Measurements from ENCODE around the gene NKIRAS1. TPM values are rescaled to one million over a fixed set of nuclear protein-coding genes. Genes with fewer than 3 reads are reported as not detected.
"Not testable (repeated sequence)": the region's sequence is repeated elsewhere in the genome, so short reads cannot be mapped to it uniquely, and the experiment has no call there.

The NKIRAS1 gene
- total RNA-seq, 2 experiments from 2014 or later: 4.0 to 4.7 TPM

GRCh38 chr3:23919628-23920027 is 2.8 kb upstream of the NKIRAS1 start:
- Histone ChIP-seq H3K9me2 (ENCODE audit: insufficient read depth, low read length) (no peaks in the 10 kb centered on the region), H3K36me3 (ENCODE audit: insufficient read depth, low read length) (peaks cover 52% of the 10 kb centered on the region), H3K4me3 (ENCODE audit: low read depth, low read length, poor library complexity, severe bottlenecking) (peak overlapping the region; percentile 97), H2AFZ (ENCODE audit: low read length) (no peak overlapping the region), H3K4me1 (ENCODE audit: insufficient read depth, low read length, poor library complexity, severe bottlenecking) (peaks cover 34% of the 10 kb centered on the region), H3K27ac (ENCODE audit: low read depth, low read length, poor library complexity, severe bottlenecking) (peak overlapping the region; percentile 35), H3K4me2 (ENCODE audit: low read length) (peak overlapping the region; percentile 94), H3K9me3 (ENCODE audit: low read length) (no peaks in the 10 kb centered on the region), H3K79me2 (ENCODE audit: insufficient read depth, low read depth, low read length) (peaks cover 39% of the 10 kb centered on the region), H4K20me1 (ENCODE audit: insufficient read depth, low read length) (peaks cover 27% of the 10 kb centered on the region)
- CTCF ChIA-PET (ENCODE audit: unreplicated experiment): no interaction called here
- no peak for TF ChIP-seq EZH2phosphoT487 (IDR thresholded peaks at IDR 0.05; ENCODE audit: borderline replicate concordance, low read depth, low read length)
- no peak for TF ChIP-seq CTCF (conservative IDR thresholded peaks at IDR 0.05; ENCODE audit: low read length)
- POLR2A ChIA-PET: interaction anchor here (0.7 to 3.6 kb wide), 6 partner anchors 30 to 703 kb away, joined by 3 to 12 read pairs (median 3); no protein-coding TSS in a partner anchor
- intact Hi-C loops (cut with micrococcal nuclease; ENCODE audit: unreplicated experiment): no loop called here
- DNase-seq (ENCODE audit: low spot score): peak; percentile 58
- BruUV-seq (replicated peaks): no TSS peak

- Histone ChIP-seq H4K20me1 (ENCODE audit: insufficient read depth, low read length) (peaks cover 27% of the 10 kb centered on the region), H3K36me3 (ENCODE audit: insufficient read depth, low read length) (peaks cover 52% of the 10 kb centered on the region), H3K27ac (ENCODE audit: low read depth, low read length, poor library complexity, severe bottlenecking) (peak overlapping the region; percentile 64), H3K79me2 (ENCODE audit: insufficient read depth, low read depth, low read length) (peaks cover 39% of the 10 kb centered on the region), H3K4me3 (ENCODE audit: low read depth, low read length, poor library complexity, severe bottlenecking) (peak overlapping the region; percentile 97), H3K4me1 (ENCODE audit: insufficient read depth, low read length, poor library complexity, severe bottlenecking) (peaks cover 45% of the 10 kb centered on the region), H3K4me2 (ENCODE audit: low read length) (peak overlapping the region; percentile 94)
- H3K9me3 ChIP-seq (ENCODE audit: low read length); H3K9me2 ChIP-seq (ENCODE audit: insufficient read depth, low read length); BruUV-seq (replicated peaks); H2AFZ ChIP-seq (ENCODE audit: low read length); intact Hi-C loops (cut with micrococcal nuclease; ENCODE audit: unreplicated experiment); DNase-seq (ENCODE audit: low spot score); CTCF ChIA-PET (ENCODE audit: unreplicated experiment): not testable (repeated sequence)
- POLR2A ChIA-PET: interaction anchor here (0.6 to 3.6 kb wide), 10 partner anchors 15 to 333 kb away, joined by 3 to 12 read pairs (median 3); no protein-coding TSS in a partner anchor
Measured at GRCh38 chr3:23918331-23918730, 1.5 kb upstream of the NKIRAS1 start.

GRCh38 chr3:23917679-23918303 is 1.0 kb upstream of the NKIRAS1 start:
- peaks cover 45% of the 10 kb centered on the region for H3K4me1 ChIP-seq (ENCODE audit: insufficient read depth, low read length, poor library complexity, severe bottlenecking)
- ChIA-PET POLR2A (interaction anchor here (0.6 to 3.6 kb wide), 14 partner anchors 10 to 685 kb away, joined by 3 to 12 read pairs (median 3); no protein-coding TSS in a partner anchor), CTCF (ENCODE audit: unreplicated experiment) (interaction anchor here (1.1 kb wide), 1 partner anchor 846 kb away, joined by 4 read pairs; no protein-coding TSS in a partner anchor)
- H3K36me3 ChIP-seq (ENCODE audit: insufficient read depth, low read length): peaks cover 52% of the 10 kb centered on the region
- intact Hi-C loops (cut with micrococcal nuclease; ENCODE audit: unreplicated experiment): loop anchor here (1.0 to 2.0 kb wide), 2 partner anchors 28 to 109 kb away; partner anchors contain the start of gene NR1D2
- H3K9me3 ChIP-seq (ENCODE audit: low read length); BruUV-seq (replicated peaks); H3K9me2 ChIP-seq (ENCODE audit: insufficient read depth, low read length); H2AFZ ChIP-seq (ENCODE audit: low read length); DNase-seq (ENCODE audit: low spot score): not testable (repeated sequence)
- peak overlapping the region; percentile 64 for H3K27ac ChIP-seq (ENCODE audit: low read depth, low read length, poor library complexity, severe bottlenecking)
- peak overlapping the region; percentile 97 for H3K4me3 ChIP-seq (ENCODE audit: low read depth, low read length, poor library complexity, severe bottlenecking)
- H4K20me1 ChIP-seq (ENCODE audit: insufficient read depth, low read length): peaks cover 27% of the 10 kb centered on the region
- H3K79me2 ChIP-seq (ENCODE audit: insufficient read depth, low read depth, low read length): peaks cover 39% of the 10 kb centered on the region
- peak overlapping the region; percentile 94 for H3K4me2 ChIP-seq (ENCODE audit: low read length)

Measured in OCI-LY7 (cell line).